IMR-90 (cell line): ENCODE data around the gene LYRM2. TPM values are rescaled to one million over a fixed set of nuclear protein-coding genes. Genes with fewer than 3 reads are reported as not detected.

Experiments
- ATAC-seq: fragments of 200-7000 bp; cut with Tn5 transposase; 2 replicates; pipeline ENCODE4 v1.9.1; 2020; ENCODE audit warnings: low read depth, mild to moderate bottlenecking, moderate library complexity
- BruUV-seq: library from RNA; stranded (reverse); fragments of 400-500 nt; replicated peaks from 2 replicates; lab custom pipeline; 2021; lab: Mats Ljungman, UMichigan
- CTCF ChIA-PET: fragments of 300-600 bp; formaldehyde crosslinking; extraction: SDS; loops from one replicate; lab custom pipeline; 2021; ENCODE audit warnings: antibody characterized with exemption; lab: Yijun Ruan, JAX
- POLR2A ChIA-PET: fragments of 300-600 bp; sonication (Branson Sonifier 250); formaldehyde crosslinking; loops from one replicate; lab custom pipeline; 2022; ENCODE audit warnings: antibody characterized with exemption; ENCODE audit not compliant: unreplicated experiment; lab: Charles Lee
- DNase-seq: peaks from one replicate; pipeline ENCODE4 v3.0.0; 2013
- H2AFZ ChIP-seq: replicated peaks from 2 replicates; pipeline ENCODE3; 2013; ENCODE audit warnings: low read length, mild to moderate bottlenecking; ENCODE audit not compliant: poor library complexity
- H2AK5ac ChIP-seq: 2 replicates; pipeline ENCODE4 v1.6.1; 2013; ENCODE audit warnings: low read depth, low read length, inconsistent platforms
- H2AK9ac ChIP-seq: replicated peaks from 2 replicates; pipeline ENCODE3; 2013; ENCODE audit warnings: mild to moderate bottlenecking, low read depth, low read length, moderate library complexity; ENCODE audit not compliant: poor library complexity
- H2BK120ac ChIP-seq: 2 replicates; pipeline ENCODE4 v1.6.1; 2013; ENCODE audit warnings: low read depth, low read length, inconsistent platforms
- H2BK15ac ChIP-seq: 3 replicates; pipeline ENCODE4 v1.6.1; 2013; ENCODE audit warnings: low read depth, low read length, inconsistent platforms
- H2BK20ac ChIP-seq: 2 replicates; pipeline ENCODE4 v1.6.1; 2013; ENCODE audit warnings: low read depth, mild to moderate bottlenecking, inconsistent platforms, low read length, moderate library complexity
- H2BK5ac ChIP-seq: 2 replicates; pipeline ENCODE4 v1.6.1; 2013; ENCODE audit warnings: mild to moderate bottlenecking, low read depth, low read length, inconsistent platforms; ENCODE audit not compliant: poor library complexity, severe bottlenecking
- H3K14ac ChIP-seq: replicated peaks from 2 replicates; pipeline ENCODE4 v1.6.1; 2013; ENCODE audit warnings: low read depth, low read length, inconsistent platforms
- H3K18ac ChIP-seq: 2 replicates; pipeline ENCODE4 v1.6.1; 2013; ENCODE audit warnings: low read depth, low read length, control low read depth
- H3K23ac ChIP-seq: 2 replicates; pipeline ENCODE4 v1.6.1; 2013; ENCODE audit warnings: low read depth, low read length, inconsistent platforms
- H3K27ac ChIP-seq: 2 replicates; pipeline ENCODE4 v1.5.1; 2013; ENCODE audit warnings: mild to moderate bottlenecking, control low read depth, low read length; ENCODE audit not compliant: insufficient read depth
- H3K27me3 ChIP-seq: 2 replicates; pipeline ENCODE4 v1.6.1; 2013; ENCODE audit warnings: low read length; ENCODE audit not compliant: control insufficient read depth, insufficient read depth
- H3K36me3 ChIP-seq: 2 replicates; pipeline ENCODE4 v1.6.1; 2013; ENCODE audit warnings: low read length, mixed read lengths; ENCODE audit not compliant: control insufficient read depth, insufficient read depth
- H3K4ac ChIP-seq: 2 replicates; pipeline ENCODE4 v1.6.1; 2013; ENCODE audit warnings: low read depth, low read length, inconsistent platforms
- H3K4me1 ChIP-seq: 2 replicates; pipeline ENCODE4 v1.6.1; 2013; ENCODE audit warnings: low read length, mixed read lengths; ENCODE audit not compliant: control insufficient read depth, insufficient read depth
- H3K4me2 ChIP-seq: 2 replicates; pipeline ENCODE4 v1.6.1; 2013; ENCODE audit warnings: low read depth, mild to moderate bottlenecking, control low read depth, low read length, moderate library complexity
- H3K4me3 ChIP-seq: 2 replicates; pipeline ENCODE4 v1.5.1; 2013; ENCODE audit warnings: low read depth, mild to moderate bottlenecking, control low read depth, low read length, moderate library complexity; ENCODE audit not compliant: insufficient read depth
- H3K56ac ChIP-seq: 2 replicates; pipeline ENCODE4 v1.6.1; 2013; ENCODE audit warnings: low read length, inconsistent platforms; ENCODE audit not compliant: insufficient read depth; ENCODE audit errors: extremely low read depth
- H3K79me1 ChIP-seq, 2 experiments: 2 replicates each; pipeline ENCODE4 v1.6.1; 2013; ENCODE audit warnings: low read length in 2 of 2, inconsistent platforms in 1 of 2, low read depth in 1 of 2
- H3K9ac ChIP-seq: 2 replicates; pipeline ENCODE4 v1.6.1; 2013; ENCODE audit warnings: low read depth, low read length, control low read depth
- H3K9me1 ChIP-seq: 2 replicates; pipeline ENCODE4 v1.6.1; 2013; ENCODE audit warnings: low read length, inconsistent platforms; ENCODE audit not compliant: insufficient read depth
- H3K9me3 ChIP-seq: 2 replicates; pipeline ENCODE4 v1.6.1; 2013; ENCODE audit warnings: low read length; ENCODE audit not compliant: control insufficient read depth, insufficient read depth
- H4K20me1 ChIP-seq: 2 replicates; pipeline ENCODE4 v1.6.1; 2013; ENCODE audit warnings: low read length, inconsistent platforms; ENCODE audit not compliant: insufficient read depth
- H4K5ac ChIP-seq: 2 replicates; pipeline ENCODE4 v1.6.1; 2013; ENCODE audit warnings: mild to moderate bottlenecking, low read depth, low read length, control low read depth
- H4K8ac ChIP-seq, 2 experiments: 2 replicates each; pipeline ENCODE4 v1.6.1; 2013; ENCODE audit warnings: low read depth in 2 of 2, low read length in 2 of 2, control low read depth in 1 of 2, inconsistent platforms in 1 of 2
- H4K91ac ChIP-seq: 2 replicates; pipeline ENCODE4 v1.6.1; 2013; ENCODE audit warnings: low read depth, low read length, inconsistent platforms; ENCODE audit not compliant: insufficient read depth
- MXI1 ChIP-seq: IDR thresholded peaks from 2 replicates; pipeline ENCODE4 v1.6.1; 2012; ENCODE audit warnings: low read depth, mild to moderate bottlenecking, low read length, moderate library complexity, borderline replicate concordance
- POLR2A ChIP-seq: IDR thresholded peaks from 2 replicates; pipeline ENCODE4 v1.6.1; 2012; ENCODE audit warnings: mild to moderate bottlenecking, low read depth, low read length
- RFX5 ChIP-seq: IDR thresholded peaks from 2 replicates; pipeline ENCODE4 v1.8.0; 2012; ENCODE audit warnings: low read depth, mild to moderate bottlenecking, low read length, moderate library complexity
- WGBS, 2 experiments: methylation state at CpG; one replicate each; pipeline versions ENCODE4 v1.1.5 to v1.1.7; 2013; ENCODE audit warnings: missing lambda C conversion rate in 2 of 2; ENCODE audit not compliant: insufficient read length in 1 of 2; ENCODE audit errors: extremely low coverage in 2 of 2; 5-methylcytosine and 5-hydroxymethylcytosine counted together
- dilution Hi-C: fragments of 300-500 bp; cut with HindIII; formaldehyde crosslinking; loops from one replicate; pipeline ENCODE4 v1.14.3; 2018; ENCODE audit warnings: low sequenced_read_pairs; ENCODE audit not compliant: unreplicated experiment
- in situ Hi-C: fragments of 300-500 bp; cut with MboI; formaldehyde crosslinking; loops from 3 replicates; pipeline ENCODE4 v1.14.3; 2019; ENCODE audit warnings: low sequenced_read_pairs, inconsistent platforms, mixed read lengths
- intact Hi-C: fragments of 100-400 bp; cut with micrococcal nuclease; formaldehyde crosslinking; loops from 2 replicates; pipeline ENCODE4 v1.10.0; 2022
- polyA plus RNA-seq, 3 experiments: library from polyadenylated mRNA; depleted of rRNA; stranded (reverse); fragments of >200 nt; gene quantifications; 2 replicates each; pipeline ENCODE4 v1.2.3, GENCODE V29; 2012; ENCODE audit warnings: low replicate concordance in 1 of 3
- total RNA-seq: library from RNA; depleted of rRNA; stranded (reverse); fragments of >200 nt; gene quantifications from 2 replicates; pipeline ENCODE4 v1.2.3, GENCODE V29; 2012

LYRM2 gene
- total and polyA plus RNA-seq, 2 of the 4 experiments (the other 2 are of a cell fraction), result 14.0 to 24.0 TPM

DNA sequence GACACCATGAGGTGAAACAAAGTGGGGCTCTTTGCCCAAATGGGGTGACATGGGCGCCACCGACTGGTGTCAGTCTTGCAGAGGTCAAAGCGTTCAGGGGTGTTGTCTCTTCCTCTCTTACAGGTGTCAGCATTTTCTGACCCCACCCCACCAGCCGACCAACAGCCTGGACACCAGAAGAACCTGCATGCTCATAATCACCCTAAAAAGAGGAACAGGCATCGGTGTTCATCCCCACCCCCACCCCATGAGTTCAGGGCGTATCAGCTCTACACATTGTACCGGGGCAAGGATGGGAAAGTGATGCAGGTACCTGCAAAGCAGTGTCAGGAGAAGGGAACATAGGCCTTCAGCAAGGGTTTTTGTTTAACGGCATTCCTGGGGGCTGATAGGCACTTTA is 14.8 kb downstream of the LYRM2 start:
- Histone ChIP-seq H3K56ac (no peak overlapping the region), H3K27me3 (no peaks in the 10 kb centered on the region; the same call in 1 of the 2 replicates), H3K79me1 (no peaks in the 10 kb centered on the region), H3K9me1 (0 out of 2 replicates have a peak, but pooled peaks cover 6% of the 10 kb centered on the region), H3K18ac (no peak overlapping the region), H4K5ac (no peak overlapping the region), H3K36me3 (no peaks in the 10 kb centered on the region), H3K9me3 (no peaks in the 10 kb centered on the region), H2AK5ac (no peak overlapping the region), H3K4me1 (no peaks in the 10 kb centered on the region), H4K91ac (no peak overlapping the region), H3K4me2 (no peak overlapping the region), H3K23ac (no peak overlapping the region), H3K27ac (no peak overlapping the region), H2BK5ac (no peak overlapping the region), H3K4me3 (no peak overlapping the region), H3K14ac (no peak overlapping the region), H4K20me1 (no peaks in the 10 kb centered on the region), H2BK120ac (no peak overlapping the region), H2BK20ac (no peak overlapping the region), H3K4ac (no peak overlapping the region), H2AFZ (no peak overlapping the region), H2AK9ac (no peak overlapping the region), H2BK15ac (no peak overlapping the region), H3K9ac (no peak overlapping the region), H4K8ac (no peak overlapping the region)
- intact Hi-C loops, result no loop called here
- ATAC-seq (no peak), DNase-seq (no peak)
- ChIA-PET POLR2A (no interaction called here), CTCF (no interaction called here)
- dilution Hi-C loops, result no loop called here
- 100% methylated on average over 1 of the region's 8 CpGs; no CpG with 5 or more reads in 1 of the 2 experiments for WGBS, 2 experiments
- no TSS peak for BruUV-seq
- TF ChIP-seq RFX5 (no peak), POLR2A (no peak), MXI1 (no peak)
- in situ Hi-C loops, result loop anchor here (25.0 kb wide), 1 partner anchor 636 kb away; no protein-coding TSS in a partner anchor
